Articular chondrocyte of knee joint (primary cell): ENCODE data around the gene IL1RN. TPM values are rescaled to one million over a fixed set of nuclear protein-coding genes. Genes with fewer than 3 reads are reported as not detected.

Source experiments
- small RNA-seq: library from RNA; depleted of rRNA; stranded (forward); fragments of <200 nt; gene quantifications from one replicate; pipeline ENCODE3, GENCODE V24; 2012
- total RNA-seq: library from RNA; depleted of rRNA; stranded (reverse); fragments of >200 nt; gene quantifications from 2 replicates; pipeline ENCODE4 v1.2.3, GENCODE V29; 2012

The IL1RN gene, protein sequence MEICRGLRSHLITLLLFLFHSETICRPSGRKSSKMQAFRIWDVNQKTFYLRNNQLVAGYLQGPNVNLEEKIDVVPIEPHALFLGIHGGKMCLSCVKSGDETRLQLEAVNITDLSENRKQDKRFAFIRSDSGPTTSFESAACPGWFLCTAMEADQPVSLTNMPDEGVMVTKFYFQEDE
- not detected in 2 replicates for total RNA-seq

DNA sequence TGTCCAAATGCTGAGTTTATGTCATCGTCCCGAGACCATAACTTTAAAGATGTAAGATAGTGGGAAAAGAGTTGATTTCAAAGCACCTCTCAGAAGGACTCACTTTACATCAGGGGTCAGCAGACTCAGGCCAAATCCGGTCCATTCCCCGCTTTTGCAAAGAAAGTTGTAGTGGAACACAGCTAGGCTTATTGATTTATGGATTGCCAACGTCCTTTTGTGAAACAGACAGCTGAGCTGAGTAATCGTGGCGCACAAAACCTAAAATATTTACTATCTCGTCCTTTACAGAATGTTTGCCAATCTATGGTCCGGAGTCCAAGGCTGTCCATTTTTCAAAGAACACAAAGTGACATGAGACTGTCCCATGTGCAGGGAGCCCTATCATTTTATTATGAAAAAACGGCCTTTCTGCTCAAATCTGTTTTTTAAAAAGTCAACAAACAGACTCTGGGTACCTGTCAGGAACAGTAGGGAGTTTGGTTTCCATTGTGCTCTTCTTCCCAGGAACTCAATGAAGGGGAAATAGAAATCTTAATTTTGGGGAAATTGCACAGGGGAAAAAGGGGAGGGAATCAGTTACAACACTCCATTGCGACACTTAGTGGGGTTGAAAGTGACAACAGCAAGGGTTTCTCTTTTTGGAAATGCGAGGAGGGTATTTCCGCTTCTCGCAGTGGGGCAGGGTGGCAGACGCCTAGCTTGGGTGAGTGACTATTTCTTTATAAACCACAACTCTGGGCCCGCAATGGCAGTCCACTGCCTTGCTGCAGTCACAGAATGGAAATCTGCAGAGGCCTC is at the start of gene IL1RN:
IL1RN (plus strand) TSS at position 754 of the 801 bp plus-strand sequence; CDS start at position 781, 27 bp downstream.

DNA sequence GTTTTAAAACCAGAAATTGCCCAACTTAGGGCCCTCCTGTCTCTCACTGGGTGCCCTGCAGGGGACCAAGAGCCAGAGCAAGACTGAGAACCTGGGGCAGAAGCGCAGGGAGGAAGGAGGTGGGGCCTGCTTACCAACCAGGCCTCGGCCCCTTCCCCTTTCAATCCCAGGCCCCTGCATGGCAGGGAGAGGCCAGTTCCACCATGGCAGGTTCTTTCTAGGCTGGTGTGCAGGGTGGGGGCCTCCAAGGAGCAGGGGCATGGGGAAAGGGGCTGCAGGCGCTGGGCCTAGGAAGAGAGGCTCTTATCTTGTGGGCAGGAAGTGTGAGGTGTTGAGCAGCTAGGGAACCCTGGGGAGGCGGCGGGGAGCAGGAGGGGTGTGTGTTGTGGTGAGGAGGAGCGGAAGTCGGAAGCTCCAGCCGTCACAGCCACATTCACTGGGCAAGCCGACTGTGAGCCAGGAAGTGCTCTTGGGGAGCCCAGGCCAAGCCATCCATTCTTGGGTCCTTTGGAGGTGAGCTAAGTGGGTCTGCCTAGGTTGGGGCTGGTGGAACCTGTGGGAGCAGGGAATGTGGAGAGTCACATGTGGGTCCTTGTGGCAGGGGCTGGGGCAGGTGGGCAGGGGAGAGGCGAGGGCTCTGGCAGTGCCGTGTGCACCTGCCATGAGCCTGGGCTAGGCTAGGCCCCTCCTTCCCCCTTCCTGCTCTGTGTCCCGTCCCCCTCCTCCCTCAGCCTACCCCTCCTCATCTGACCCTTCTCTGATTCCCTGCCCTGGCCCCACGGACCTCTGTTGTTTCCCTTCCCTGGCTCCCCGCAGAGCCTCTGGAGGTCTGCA is 46.4 kb downstream of the IL1RN start, which contains the start of gene PSD4:
PSD4 (plus strand) TSS at position 430 of the 834 bp plus-strand sequence. CDS start 8,486 bp downstream, outside the sequence.

Small RNAs within 50 kb of the gene (small RNA-seq; reads per million reads assigned to genes)
- not detected for gene RNU6-1180P

Other genes starting within 250 kb of the IL1RN start
- not detected in 2 replicates for gene IL37, start 216.4 kb upstream of the IL1RN start, total RNA-seq
- not detected in 2 replicates for gene IL36G, start 149.6 kb upstream of the IL1RN start, total RNA-seq
- not detected in 2 replicates for gene IL36A, start 122.1 kb upstream of the IL1RN start, total RNA-seq
- not detected in 2 replicates for gene IL36B, start 74.7 kb upstream of the IL1RN start, total RNA-seq
- not detected in 2 replicates for gene IL36RN, start 68.4 kb upstream of the IL1RN start, total RNA-seq
- not detected in 2 replicates for gene IL1F10, start 59.6 kb upstream of the IL1RN start, total RNA-seq
- 4.2 and 5.1 TPM in 2 replicates for gene PSD4, start 46.4 kb downstream of the IL1RN start, total RNA-seq
- gene PAX8, start 151.3 kb downstream of the IL1RN start, total RNA-seq, result 0.65 and 0.86 TPM in 2 replicates